ENCODE data around the gene ANKRD27.

The ANKRD27 gene

DNA sequence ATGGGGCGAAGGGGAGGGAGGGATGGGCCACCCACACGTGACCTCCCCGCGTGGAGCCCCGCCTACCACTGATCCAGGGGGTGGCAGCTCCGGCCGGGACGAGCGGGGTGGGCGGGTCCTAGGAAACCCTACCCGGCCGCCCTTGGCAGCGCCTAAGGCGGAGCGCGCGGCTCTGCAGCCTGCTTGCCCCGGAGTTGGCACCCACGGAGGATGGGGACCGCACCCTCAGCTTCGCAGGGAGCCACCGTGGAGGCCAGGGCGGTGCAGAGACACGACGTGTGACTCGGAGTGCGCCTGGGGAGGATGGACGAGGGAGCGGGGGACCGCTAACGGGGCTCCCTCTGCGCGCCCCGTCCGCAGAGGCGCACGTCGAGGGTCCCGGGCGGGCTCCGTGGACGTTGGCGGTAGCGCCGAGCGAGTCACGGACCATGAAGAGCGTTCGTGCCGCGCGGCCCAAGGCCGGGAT lies 773 bp upstream of the ANKRD27 start, which contains the start of gene RGS9BP (continued):
- no peak for TF ChIP-seq ZNF132 (tag by site-specific recombination; IDR thresholded peaks at IDR 0.05; ENCODE audit: borderline replicate concordance)
- TF ChIP-seq GLIS1 (tag by site-specific recombination; IDR thresholded peaks at IDR 0.05), result peak; percentile 86
- peak; percentile 93 for TF ChIP-seq KLF9 (tag by site-specific recombination; IDR thresholded peaks at IDR 0.05; ENCODE audit: low read depth)
- TF ChIP-seq GLI4 (tag by site-specific recombination; IDR thresholded peaks at IDR 0.05), result no peak
- TF ChIP-seq ZEB2 (tag by site-specific recombination; IDR thresholded peaks at IDR 0.05), result 0 out of 2 replicates have a peak, but pooled peaks have one; percentile 24
- TF ChIP-seq ZNF518A (tag by site-specific recombination; conservative IDR thresholded peaks at IDR 0.05; ENCODE audit: low read depth), result no peak
- TF ChIP-seq ZNF391 (tag by site-specific recombination; IDR thresholded peaks at IDR 0.05; ENCODE audit: borderline replicate concordance, low read depth), result no peak
- TF ChIP-seq ZNF626 (tag by site-specific recombination; IDR thresholded peaks at IDR 0.05), result no peak
- no peak for TF ChIP-seq MZF1 (tag by site-specific recombination; IDR thresholded peaks at IDR 0.05; ENCODE audit: borderline replicate concordance)
- no peak for TF ChIP-seq ZNF621 (tag by site-specific recombination; IDR thresholded peaks at IDR 0.05)

DNA sequence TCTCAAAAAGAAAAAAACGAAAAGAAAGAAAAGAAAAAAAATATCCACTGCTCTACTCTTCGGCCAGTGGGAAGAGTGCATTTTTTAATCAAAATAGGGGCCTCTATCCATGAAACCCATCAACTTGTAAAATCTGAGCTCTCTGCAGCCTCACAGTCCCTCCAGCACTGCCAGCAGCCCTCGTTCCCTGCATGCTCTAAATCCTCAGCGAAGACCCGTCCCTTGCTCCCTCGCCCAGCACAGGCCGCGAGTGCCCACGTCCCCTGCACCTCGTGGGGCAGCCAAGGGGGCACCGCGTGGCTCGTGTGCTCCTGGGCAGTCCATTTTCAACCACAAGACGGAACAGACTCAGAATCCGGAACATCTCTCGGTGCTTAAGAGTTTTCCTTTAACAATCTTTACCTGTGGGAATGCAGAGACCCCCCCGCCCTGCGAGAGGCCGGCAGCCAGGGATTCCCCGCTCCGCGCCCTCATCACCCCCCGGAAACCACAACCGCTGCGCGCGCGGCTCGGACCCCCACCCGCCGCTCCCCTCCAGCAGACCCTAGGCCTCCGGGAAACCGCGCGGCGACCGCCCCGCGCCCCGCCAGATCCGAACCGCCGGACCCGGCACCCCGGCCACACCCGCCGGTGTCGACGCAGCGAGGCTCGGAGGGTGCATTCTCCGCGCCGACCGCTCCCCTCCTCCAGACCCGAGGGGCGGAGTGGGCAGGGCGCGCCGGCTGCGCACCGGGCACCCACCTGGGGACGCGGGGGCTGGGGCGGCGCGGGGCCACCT lies 638 bp downstream of the ANKRD27 start:
- peaks cover 0 to 13% of the 10 kb centered on the region in 2 experiments; a peak in 1 of 3 replicates for H3K36me3 ChIP-seq (ENCODE audit: control insufficient read depth in 2 of 2, insufficient read depth in 1 of 2, low read length in 2 of 2)
- ChIA-PET POLR2A (interaction anchor here (0.5 to 4.0 kb wide), 14 partner anchors 10 to 1688 kb away, joined by 3 to 44 read pairs (median 6); partner anchors contain the start of genes CEP89, DPY19L3, FAAP24 and NUDT19), CTCF (interaction anchor here (0.7 to 1.0 kb wide), 2 partner anchors 301 to 470 kb away, joined by 4 read pairs; no protein-coding TSS in a partner anchor)
- peak overlapping the region; percentile 75 for H3K4me3 ChIP-seq (ENCODE audit: low read depth, low read length)
- H3K4me1 ChIP-seq (ENCODE audit: control insufficient read depth, insufficient read depth, low read length), result peaks cover 33% of the 10 kb centered on the region
- H3K27ac ChIP-seq (ENCODE audit: extremely low read depth, low read depth, low read length), result peak overlapping the region; percentile 82; the same call in 1 of the 2 replicates
- no peaks in the 10 kb centered on the region for H3K9me3 ChIP-seq (ENCODE audit: control insufficient read depth, insufficient read depth, low read depth, low read length)
- TF ChIP-seq GLIS2 (tag by site-specific recombination; IDR thresholded peaks at IDR 0.05) (peak; percentile 99), ZNF121 (tag by site-specific recombination; IDR thresholded peaks at IDR 0.05) (peak; percentile 79; the same call in 1 of the 2 replicates), ZNF677 (tag by site-specific recombination; IDR thresholded peaks at IDR 0.05) (peak; percentile 58; the same call in 1 of the 2 replicates), ZBTB44 (tag by site-specific recombination; IDR thresholded peaks at IDR 0.05) (peak; percentile 57; the same call in 1 of the 2 replicates), ZNF561 (tag by site-specific recombination; IDR thresholded peaks at IDR 0.05; ENCODE audit: borderline replicate concordance) (peak; percentile 94), ZNF366 (tag by site-specific recombination; conservative IDR thresholded peaks at IDR 0.05) (peak; percentile 51), SALL2 (tag by site-specific recombination; IDR thresholded peaks at IDR 0.05; ENCODE audit: borderline replicate concordance) (no peak), ZBTB17 (tag by site-specific recombination; IDR thresholded peaks at IDR 0.05) (peak; percentile 88), ZNF692 (tag by site-specific recombination; IDR thresholded peaks at IDR 0.05) (peak; percentile 35; the same call in 1 of the 2 replicates), ZNF146 (tag by site-specific recombination; IDR thresholded peaks at IDR 0.05) (0 out of 2 replicates have a peak, but pooled peaks have one; percentile 9), ZNF701 (tag by site-specific recombination; IDR thresholded peaks at IDR 0.05) (no peak)
- TF ChIP-seq, protein P1, sequence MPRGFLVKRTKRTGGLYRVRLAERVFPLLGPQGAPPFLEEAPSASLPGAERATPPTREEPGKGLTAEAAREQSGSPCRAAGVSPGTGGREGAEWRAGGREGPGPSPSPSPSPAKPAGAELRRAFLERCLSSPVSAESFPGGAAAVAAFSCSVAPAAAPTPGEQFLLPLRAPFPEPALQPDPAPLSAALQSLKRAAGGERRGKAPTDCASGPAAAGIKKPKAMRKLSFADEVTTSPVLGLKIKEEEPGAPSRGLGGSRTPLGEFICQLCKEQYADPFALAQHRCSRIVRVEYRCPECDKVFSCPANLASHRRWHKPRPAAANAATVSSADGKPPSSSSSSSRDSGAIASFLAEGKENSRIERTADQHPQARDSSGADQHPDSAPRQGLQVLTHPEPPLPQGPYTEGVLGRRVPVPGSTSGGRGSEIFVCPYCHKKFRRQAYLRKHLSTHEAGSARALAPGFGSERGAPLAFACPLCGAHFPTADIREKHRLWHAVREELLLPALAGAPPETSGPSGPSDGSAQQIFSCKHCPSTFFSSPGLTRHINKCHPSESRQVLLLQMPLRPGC (tag by site-specific recombination; IDR thresholded peaks at IDR 0.05), result 0 out of 2 replicates have a peak, but pooled peaks have one; percentile 26
- TF ChIP-seq, protein P2, sequence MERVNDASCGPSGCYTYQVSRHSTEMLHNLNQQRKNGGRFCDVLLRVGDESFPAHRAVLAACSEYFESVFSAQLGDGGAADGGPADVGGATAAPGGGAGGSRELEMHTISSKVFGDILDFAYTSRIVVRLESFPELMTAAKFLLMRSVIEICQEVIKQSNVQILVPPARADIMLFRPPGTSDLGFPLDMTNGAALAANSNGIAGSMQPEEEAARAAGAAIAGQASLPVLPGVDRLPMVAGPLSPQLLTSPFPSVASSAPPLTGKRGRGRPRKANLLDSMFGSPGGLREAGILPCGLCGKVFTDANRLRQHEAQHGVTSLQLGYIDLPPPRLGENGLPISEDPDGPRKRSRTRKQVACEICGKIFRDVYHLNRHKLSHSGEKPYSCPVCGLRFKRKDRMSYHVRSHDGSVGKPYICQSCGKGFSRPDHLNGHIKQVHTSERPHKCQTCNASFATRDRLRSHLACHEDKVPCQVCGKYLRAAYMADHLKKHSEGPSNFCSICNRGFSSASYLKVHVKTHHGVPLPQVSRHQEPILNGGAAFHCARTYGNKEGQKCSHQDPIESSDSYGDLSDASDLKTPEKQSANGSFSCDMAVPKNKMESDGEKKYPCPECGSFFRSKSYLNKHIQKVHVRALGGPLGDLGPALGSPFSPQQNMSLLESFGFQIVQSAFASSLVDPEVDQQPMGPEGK (tag by site-specific recombination; IDR thresholded peaks at IDR 0.05), result peak; percentile 40; the same call in 1 of the 2 replicates

Measured in HEK293 (cell line).